Measurements from ENCODE around the gene RAB9B. TPM values are rescaled to one million over a fixed set of nuclear protein-coding genes. Genes with fewer than 3 reads are reported as not detected.

The RAB9B gene
- polyA plus RNA-seq, 3 donors = 0.01 to 0.08 TPM; not detected in 1

DNA sequence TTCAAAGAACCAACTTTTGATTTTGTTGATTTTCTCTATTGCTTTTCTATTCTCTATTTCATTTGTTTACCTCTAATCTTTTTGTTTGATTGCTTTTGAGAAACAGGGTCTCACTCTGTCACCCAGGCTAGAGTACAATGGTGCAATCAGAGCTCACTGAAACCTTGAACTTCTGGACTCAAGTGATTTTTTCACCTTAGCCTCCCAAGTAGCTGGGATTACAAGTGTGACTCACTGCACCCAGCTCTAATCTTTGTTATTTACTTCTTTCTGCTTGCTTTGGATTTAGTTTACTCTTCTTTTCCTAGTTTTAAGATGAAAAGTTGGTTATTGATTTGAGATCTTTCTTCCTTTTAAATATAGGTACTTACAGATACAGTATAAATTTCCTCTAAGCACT lies 26.2 kb downstream of the RAB9B start:
- intact Hi-C loops (cut with micrococcal nuclease) = no loop called here
- H3K9ac ChIP-seq (ENCODE audit: insufficient read depth, low read length, poor library complexity, severe bottlenecking) = no peak overlapping the region
- TF ChIP-seq CTCF (IDR thresholded peaks at IDR 0.05) = no peak
- H3K27me3 Mint-ChIP-seq (ENCODE audit: low read depth in 3 of 3) = peaks cover 1 to 3% (median 2%) of the 10 kb centered on the region in 3 donors
- H3K4me2 ChIP-seq (replicated peaks; ENCODE audit: extremely low read depth, low read length, poor library complexity, severe bottlenecking) = no peak overlapping the region
- H4K20me1 ChIP-seq (ENCODE audit: insufficient read depth, low read length) = no peaks in the 10 kb centered on the region
- H3K27ac Mint-ChIP-seq = no peak overlapping the region
- H3K27ac ChIP-seq (ENCODE audit: low read depth in 1 of 2, low read length in 2 of 2) = no peak overlapping the region
- no peak overlapping the region for H2AFZ ChIP-seq (ENCODE audit: insufficient read depth, low read depth, low read length, poor library complexity, severe bottlenecking)
- no peaks in the 10 kb centered on the region for H3K4me1 ChIP-seq (ENCODE audit: control insufficient read depth in 1 of 2, insufficient read depth in 2 of 2, low read length in 2 of 2)
- no peaks in the 10 kb centered on the region for H3K9me3 Mint-ChIP-seq
- no peaks in the 10 kb centered on the region for H3K36me3 Mint-ChIP-seq
- H3K4me3 Mint-ChIP-seq = no peak overlapping the region
- H3K4me3 ChIP-seq (replicated peaks in 1 of 3; ENCODE audit: low read depth in 2 of 3, low read length in 3 of 3) = no peak overlapping the region
- peaks cover 4% of the 10 kb centered on the region for H3K4me1 Mint-ChIP-seq
- no peaks in the 10 kb centered on the region for H3K9me3 ChIP-seq (replicated peaks in 1 of 2; ENCODE audit: control insufficient read depth in 1 of 2, insufficient read depth in 1 of 2, low read length in 2 of 2)
- no peaks in the 10 kb centered on the region for H3K36me3 ChIP-seq (replicated peaks in 1 of 2; ENCODE audit: control insufficient read depth in 1 of 2, insufficient read depth in 2 of 2, low read length in 2 of 2)
- no peaks in the 10 kb centered on the region for H3K27me3 ChIP-seq (ENCODE audit: control insufficient read depth in 2 of 2, insufficient read depth in 2 of 2, low read length in 2 of 2)
- no peaks in the 10 kb centered on the region for H3K79me2 ChIP-seq (ENCODE audit: insufficient read depth, low read length)
- DNase-seq = no peak

GRCh38 chrX:103800318-103800717 lies 31.7 kb downstream of the RAB9B start:
- Histone ChIP-seq H3K36me3 (replicated peaks in 1 of 2; ENCODE audit: control insufficient read depth in 1 of 2, insufficient read depth in 2 of 2, low read length in 2 of 2) (no peaks in the 10 kb centered on the region), H3K79me2 (ENCODE audit: insufficient read depth, low read length) (no peaks in the 10 kb centered on the region), H3K9me3 (replicated peaks in 1 of 2; ENCODE audit: control insufficient read depth in 1 of 2, insufficient read depth in 1 of 2, low read length in 2 of 2) (no peaks in the 10 kb centered on the region), H4K20me1 (ENCODE audit: insufficient read depth, low read length) (no peaks in the 10 kb centered on the region), H3K4me2 (replicated peaks; ENCODE audit: extremely low read depth, low read length, poor library complexity, severe bottlenecking) (no peak overlapping the region), H3K4me3 (replicated peaks in 1 of 3; ENCODE audit: low read depth in 2 of 3, low read length in 3 of 3) (no peak overlapping the region), H3K27ac (ENCODE audit: low read depth in 1 of 2, low read length in 2 of 2) (no peak overlapping the region), H3K9ac (ENCODE audit: insufficient read depth, low read length, poor library complexity, severe bottlenecking) (no peak overlapping the region), H3K4me1 (ENCODE audit: control insufficient read depth in 1 of 2, insufficient read depth in 2 of 2, low read length in 2 of 2) (no peaks in the 10 kb centered on the region), H2AFZ (ENCODE audit: insufficient read depth, low read depth, low read length, poor library complexity, severe bottlenecking) (no peak overlapping the region), H3K27me3 (ENCODE audit: control insufficient read depth in 2 of 2, insufficient read depth in 2 of 2, low read length in 2 of 2) (no peaks in the 10 kb centered on the region)
- no CpG with 5 or more reads among the region's 2 CpGs for WGBS (ENCODE audit: insufficient coverage)
- no peaks in the 10 kb centered on the region for H3K36me3 Mint-ChIP-seq
- intact Hi-C loops (cut with micrococcal nuclease) = no loop called here
- H3K9me3 Mint-ChIP-seq = no peaks in the 10 kb centered on the region
- DNase-seq = no peak
- no peak overlapping the region for H3K4me3 Mint-ChIP-seq
- peaks cover 0 to 5% (median 3%) of the 10 kb centered on the region in 3 donors for H3K27me3 Mint-ChIP-seq (ENCODE audit: low read depth in 3 of 3)
- H3K27ac Mint-ChIP-seq = no peak overlapping the region
- no peak for TF ChIP-seq CTCF (IDR thresholded peaks at IDR 0.05)
- H3K4me1 Mint-ChIP-seq = peaks cover 4% of the 10 kb centered on the region

Measured in CD14-positive monocyte (primary cell).